Esophagus mucosa (tissue), 1 donor: ENCODE data around the gene SRPK1. TPM values are rescaled to one million over a fixed set of nuclear protein-coding genes. Genes with fewer than 3 reads are reported as not detected.
"Not testable (repeated sequence)": the region's sequence is repeated elsewhere in the genome, so short reads cannot be mapped to it uniquely, and the experiment has no call there.

Experiments
- ATAC-seq: fragments of 200-7000 bp; cut with Tn5 transposase; one replicate; pipeline ENCODE4 v1.9.1; 2020
- total RNA-seq: library from RNA; stranded (reverse); gene quantifications from one replicate; pipeline ENCODE4 v1.2.4, GENCODE V29; 2023
- donor health status: DM: yes; HTN: yes; CAD: no.

Gene SRPK1
- 44.7 TPM for total RNA-seq

DNA sequence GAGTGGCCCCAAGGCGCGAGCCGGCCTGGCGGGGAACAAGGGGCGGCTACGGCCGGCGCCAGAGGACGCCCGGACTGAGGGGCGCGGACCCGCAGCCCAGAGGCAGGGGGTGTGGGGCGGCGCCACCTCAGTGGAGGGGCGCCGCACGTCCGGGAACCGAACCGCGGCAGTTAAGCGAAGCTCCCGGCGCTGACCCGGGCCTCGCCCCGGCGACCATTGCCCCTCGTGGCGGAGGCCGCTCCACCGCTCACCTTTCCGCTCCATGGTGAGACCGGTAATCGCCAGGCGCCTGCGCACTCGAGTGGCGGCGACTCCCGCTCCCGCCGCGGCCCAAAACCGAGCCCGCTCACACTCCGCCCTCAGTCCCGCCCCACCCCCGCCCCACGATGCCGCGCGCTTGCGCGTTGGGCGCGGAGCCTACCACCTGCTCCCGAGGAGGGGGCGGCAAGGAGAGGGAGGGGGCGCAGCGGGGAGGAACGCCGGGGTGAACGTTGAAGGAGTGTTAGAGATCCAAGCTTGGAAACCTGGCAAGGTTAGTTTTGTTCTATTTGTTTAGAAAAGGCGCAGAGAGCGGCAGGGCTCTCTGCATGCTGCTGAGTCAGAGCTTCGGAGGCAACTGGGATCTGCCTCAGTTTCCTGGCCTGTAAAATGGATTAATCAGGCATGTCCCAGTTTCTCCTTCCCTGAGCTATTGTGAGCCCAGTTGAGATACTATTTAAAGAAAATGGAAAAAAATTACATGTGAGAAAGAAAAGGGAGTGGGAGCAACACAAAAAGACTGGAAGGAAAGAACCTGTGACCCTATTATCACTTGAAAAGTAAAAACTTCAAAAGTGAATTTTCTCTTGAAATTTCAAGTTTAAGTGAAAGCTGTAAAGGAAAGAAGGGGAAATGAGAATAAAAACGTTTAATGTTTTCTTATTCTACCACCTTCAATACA, at the start of gene SRPK1:
TSS of gene SRPK1 (minus strand) at position 306 of the 940 bp plus-strand sequence. CDS start at position 264, 42 bp downstream.
- ATAC-seq = peak; percentile 83

DNA sequence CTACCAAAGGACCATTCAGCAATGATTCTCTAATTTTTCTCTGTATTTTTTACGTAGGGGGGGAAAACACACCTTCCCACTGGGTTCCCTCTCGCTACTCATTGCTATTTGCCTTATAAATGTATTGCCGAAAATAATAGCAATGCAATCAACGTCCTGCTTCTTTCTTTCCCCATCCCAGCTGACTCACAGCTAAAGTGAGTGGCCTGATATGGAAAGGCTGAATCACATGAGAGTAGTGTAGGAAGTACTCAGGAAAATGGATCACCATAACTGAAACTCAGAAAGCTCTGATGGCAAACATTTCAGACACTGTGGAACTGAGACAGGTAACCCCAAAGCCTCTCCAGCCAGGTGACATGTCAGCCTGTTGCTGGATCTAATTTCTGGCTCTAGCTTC, 49.3 kb upstream of the SRPK1 start:
- peak; percentile 28 for ATAC-seq

DNA sequence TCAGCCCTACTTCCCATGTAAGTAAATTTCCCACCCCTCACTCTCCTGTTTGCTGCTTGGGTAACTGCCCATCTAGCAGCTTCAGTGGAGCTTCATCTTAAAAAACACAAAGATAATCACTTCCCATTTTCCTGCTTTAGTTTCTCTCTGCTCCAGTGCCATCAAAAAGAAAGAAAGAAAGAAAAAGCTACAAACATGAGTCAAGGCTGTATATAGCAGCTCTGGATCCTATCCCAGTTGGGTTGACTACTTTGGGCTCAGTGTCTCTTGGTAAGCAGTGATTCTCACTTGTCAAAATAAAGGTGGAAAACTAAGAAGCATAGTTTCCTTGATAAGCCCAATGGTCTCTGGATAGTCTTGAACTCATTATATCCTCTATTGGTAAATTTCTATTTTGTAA, 48.7 kb upstream of the SRPK1 start:
- ATAC-seq = no peak

DNA sequence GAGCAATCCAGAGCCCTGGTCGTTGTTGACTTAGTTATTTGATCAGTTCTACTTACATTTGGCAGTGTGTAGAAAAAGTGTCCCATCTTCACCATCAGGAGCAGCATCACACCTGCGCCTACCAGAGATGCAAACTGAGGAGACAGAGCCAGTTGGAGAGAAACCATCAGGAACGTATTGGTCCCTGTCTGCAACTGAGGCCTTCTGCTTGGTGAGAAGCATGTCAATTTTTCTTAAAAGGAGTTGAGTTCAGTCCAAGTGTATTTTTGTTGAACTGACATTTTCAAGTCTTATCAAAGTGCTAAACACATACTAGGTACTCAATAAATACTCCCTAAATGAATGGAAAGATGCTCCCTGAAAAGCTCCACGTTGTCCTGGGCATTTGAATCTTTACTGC, 47.9 kb upstream of the SRPK1 start:
- ATAC-seq = no peak

DNA sequence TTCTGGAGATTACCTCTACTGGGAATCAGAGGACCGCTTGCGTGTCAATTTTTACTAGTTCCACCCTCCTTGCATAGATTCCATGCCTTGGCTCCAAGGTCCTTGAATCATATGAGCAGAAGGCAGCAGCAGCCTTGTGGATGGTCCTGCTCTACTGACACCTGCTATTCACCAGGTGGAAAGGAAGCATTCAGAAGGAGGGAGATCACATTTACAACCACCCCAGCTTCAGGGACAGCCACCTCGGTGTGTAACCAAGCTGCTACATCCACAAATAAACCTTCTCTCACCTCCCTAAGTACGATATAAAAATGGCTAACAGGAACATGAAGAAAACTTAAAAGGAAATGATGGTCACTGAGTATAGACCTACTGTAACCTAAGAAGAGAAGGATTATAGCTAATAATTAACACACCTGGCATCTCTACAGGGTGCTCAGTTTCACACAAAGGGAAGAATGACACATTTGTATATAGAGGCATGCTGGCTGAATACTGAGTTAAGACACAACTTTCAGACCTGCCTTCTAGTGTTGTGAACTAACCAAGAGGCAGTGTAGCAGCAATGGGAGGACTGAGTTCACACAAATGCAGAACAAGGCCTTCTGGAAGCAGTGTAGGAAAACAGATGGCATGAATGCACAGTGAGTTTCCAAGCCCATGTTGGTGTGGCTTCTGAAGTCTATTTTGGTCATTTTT, 46.3 kb upstream of the SRPK1 start:
- ATAC-seq = no peak

DNA sequence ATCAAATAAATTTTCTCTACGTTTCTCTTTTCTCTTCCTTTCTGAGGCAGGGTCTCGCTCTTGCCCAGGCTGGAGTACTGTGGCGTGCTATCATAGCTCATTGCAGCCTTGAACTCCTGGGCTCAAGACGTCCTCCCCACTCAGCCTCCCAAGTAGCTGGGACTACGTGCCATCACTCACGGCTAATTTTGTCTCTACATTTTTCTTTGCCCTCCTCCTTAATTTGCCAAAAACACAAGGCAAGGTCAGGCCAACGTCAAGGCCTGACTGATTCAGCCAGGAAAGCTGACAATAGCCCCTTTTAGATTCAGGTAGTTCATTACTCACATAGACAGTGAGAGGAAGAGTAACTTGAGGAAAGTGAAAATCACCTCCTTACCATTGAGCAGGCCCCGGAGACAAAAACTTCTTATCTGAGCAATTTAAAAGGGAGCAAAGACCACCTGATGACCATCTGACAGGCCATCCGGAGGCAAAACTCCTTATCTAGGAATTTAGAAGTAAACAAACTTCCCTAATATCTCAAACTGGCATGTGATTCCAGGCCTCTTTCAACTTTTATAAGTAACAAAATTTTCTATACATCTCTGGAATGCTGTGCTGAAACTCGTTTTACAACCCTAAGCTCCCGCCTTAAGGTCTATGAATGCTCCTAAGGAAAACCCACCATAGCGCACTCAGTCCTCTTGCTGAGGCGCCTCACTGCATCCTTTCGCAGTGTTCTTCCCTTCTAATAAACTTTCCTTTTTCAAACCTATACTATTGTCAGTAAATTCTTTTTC, 42.1 kb upstream of the SRPK1 start:
- ATAC-seq = no peak

DNA sequence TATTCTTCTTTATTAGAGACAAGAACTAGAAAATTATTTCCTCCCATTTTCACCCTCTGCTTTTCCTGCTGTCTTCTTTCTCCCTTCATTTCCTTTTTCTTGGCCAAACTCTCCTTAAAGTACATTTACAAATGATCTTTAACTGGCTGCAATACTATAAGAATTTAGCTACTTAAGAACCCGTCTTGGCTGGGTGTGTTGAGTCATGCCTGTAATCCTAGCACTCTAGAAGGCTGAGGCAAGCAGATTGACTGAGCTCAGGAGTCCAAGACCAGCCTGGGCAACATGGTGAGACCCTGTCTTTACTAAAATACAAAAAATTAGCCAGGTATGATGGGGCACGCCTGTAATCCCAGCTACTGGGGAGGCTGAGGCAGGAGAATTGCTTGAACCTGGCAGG, 39.3 kb upstream of the SRPK1 start:
- ATAC-seq = no peak

DNA sequence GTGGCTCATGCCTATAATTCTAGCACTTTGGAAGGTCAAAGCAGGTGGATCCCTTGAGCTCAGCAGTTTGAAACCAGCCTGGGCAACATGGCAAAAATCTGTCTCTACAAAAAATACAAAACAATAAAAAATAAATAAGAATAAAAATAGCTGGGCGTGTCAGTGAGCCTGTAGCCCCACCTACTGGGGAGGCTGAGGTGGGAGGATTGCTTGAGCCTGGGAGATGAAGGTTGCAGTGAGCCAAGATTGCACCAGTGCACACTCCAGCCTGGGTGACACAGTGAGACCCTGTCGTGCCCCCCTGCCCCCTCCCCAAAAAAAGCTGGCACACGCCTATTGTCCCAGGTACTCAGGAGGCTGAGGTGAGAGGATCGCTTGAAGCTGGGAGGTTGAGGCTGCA, 35.1 kb upstream of the SRPK1 start:
- no peak for ATAC-seq

GRCh38 chr6:35955521-35955920, 34.6 kb upstream of the SRPK1 start:
- no peak for ATAC-seq

GRCh38 chr6:35955071-35955470, 34.2 kb upstream of the SRPK1 start:
- ATAC-seq = no peak

DNA sequence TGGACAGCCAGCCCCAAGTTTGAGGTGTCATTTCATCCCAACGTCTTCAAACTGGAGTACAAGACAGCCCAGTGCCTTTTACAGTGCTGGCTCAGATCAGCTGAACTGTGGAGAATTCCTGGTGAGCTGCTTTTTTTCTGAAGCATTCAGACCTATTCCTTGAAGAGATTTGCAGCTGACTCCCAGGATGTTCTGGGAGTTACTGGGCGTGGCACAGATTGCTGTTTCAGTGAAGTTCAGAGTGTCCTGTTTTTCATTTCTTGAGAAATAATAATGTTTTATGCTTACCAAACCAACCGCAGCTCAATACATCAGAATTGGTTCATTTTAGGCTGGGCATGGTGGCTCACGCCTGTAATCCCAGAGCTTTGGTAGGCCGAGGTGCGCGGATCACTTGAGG, 33.4 kb upstream of the SRPK1 start:
- no peak for ATAC-seq

GRCh38 chr6:35948725-35949124, 27.8 kb upstream of the SRPK1 start:
- no peak for ATAC-seq

DNA sequence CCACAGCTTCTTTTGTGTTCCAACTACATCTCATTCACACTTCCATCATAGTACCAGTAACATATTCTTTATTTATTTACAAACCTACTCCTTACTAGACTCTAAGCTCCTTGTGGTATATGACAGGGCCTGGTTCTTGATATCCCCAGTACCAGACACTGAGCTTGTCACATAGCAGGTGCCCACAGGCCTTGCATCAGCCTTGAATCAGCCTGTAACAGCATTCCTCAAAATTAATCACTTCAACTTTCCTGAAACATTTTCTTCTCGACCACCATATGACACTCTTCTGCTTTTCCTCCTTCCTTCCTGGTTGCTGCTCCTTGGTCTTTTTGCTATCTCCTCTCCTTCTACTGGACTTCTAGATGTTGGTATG, 24.7 kb upstream of the SRPK1 start:
- ATAC-seq = no peak

DNA sequence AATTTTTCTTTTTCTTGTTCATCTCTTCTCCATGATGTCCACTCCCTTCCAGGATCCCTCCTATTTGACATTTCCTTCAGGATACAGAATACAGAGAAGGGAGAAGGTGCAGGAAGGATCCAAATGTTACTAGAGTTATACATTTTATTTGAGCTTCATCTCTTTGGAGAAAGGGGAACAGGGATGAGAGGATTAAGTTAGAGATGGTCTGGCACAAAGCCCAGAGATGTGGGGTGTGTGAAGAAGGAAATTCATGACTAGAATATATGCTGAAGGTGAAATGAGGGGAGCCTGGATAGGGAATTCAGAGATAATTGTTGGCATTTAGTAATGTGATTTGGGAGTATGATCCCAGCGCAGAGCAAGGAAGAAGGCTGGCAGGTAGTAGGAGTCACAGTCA, 22.5 kb upstream of the SRPK1 start:
- no peak for ATAC-seq

GRCh38 chr6:35942355-35942754, 21.5 kb upstream of the SRPK1 start:
- no peak for ATAC-seq

- ATAC-seq = not testable (repeated sequence)
Measured at GRCh38 chr6:35941170-35941569, 20.3 kb upstream of the SRPK1 start.

DNA sequence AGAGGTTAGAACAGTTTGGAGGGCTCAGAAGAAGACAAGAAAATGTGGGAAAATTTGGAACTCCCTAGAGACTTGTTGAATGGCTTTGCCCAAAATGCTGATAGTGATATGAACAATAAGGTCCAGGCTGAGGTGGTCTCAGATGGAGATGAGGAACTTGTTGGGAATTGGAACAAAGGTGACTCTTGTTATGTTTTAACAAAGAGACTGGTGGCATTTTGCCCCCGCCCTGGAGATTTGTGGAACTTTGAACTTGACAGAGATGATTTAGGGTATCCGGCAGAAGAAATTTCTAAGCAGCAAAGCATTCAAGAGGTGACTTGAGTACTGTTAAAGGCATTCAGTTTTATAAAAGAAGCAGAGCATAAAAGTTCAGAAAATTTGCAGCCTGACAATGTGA, 19.1 kb upstream of the SRPK1 start:
- not testable (repeated sequence) for ATAC-seq

DNA sequence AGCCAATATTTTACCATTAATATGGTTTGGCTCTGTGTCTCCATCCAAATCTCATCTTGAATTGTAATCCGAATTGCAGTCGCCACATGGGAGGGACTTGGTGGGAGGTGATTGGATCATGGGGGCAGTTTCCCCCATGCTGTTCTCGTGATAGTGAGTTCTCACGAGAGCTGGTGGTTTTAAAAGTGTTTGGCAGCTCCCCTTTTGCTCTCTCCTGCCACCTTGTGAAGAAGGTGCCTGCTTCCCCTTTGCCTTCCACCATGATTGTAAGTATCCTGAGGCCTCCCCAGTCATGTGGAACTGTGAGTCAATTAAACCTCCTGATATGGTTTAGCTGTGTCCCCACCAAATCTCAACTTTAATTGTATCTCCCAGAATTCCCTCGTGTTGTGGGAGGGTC, 18.4 kb upstream of the SRPK1 start:
- not testable (repeated sequence) for ATAC-seq

DNA sequence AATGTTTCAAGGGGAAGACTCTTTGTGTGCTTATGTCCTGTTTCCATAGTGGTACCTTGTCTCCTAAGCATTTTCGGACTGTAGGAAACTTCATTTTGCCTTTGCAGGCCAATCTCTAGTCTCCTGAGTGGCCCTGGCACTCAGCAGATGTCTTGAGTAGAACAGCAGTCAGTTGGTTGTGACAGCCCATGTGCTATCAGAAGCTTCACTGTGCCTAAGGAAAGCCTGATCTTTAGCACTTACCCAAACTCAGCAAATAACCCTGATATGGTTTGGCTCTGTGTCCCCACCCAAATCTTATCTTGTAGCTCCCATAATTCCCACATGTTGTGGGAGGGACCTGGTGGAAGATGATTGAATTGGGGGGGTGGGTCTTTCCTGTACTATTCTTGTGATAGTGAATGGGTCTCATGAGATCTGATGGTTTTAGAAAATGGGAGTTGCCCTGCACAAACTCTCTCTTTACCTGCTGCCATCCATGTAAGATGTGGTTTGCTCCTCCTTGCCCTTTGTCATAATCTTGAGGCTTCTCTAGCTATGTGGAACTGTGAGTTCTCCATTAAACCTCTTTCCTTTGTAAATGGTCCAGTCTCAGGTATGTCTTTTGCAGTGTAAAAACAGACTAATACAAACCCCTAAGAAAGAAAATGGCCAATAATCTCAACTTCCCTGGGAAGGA, 15.9 kb upstream of the SRPK1 start:
- ATAC-seq = no peak

- ATAC-seq = no peak
Measured at GRCh38 chr6:35935469-35935868, 14.6 kb upstream of the SRPK1 start.

DNA sequence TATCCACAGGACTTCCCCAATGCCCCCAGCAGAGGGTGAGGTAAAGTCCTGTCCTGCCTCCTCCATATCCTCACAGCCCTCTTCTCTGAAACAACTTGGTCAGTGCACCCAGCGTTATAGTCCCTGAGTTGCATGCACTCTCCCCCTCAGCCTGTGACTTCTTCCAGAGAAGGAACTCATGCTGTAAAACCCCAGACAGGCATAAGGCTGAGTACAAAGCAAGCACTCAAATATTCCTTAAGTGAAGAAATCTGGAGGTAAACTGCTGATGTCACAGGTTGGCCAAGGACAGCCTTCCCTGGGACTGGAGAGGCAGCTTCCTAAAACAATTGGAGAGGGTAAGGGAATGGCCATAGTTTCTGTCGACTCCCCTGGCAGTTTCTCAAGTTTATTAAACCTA, 12.9 kb upstream of the SRPK1 start:
- ATAC-seq = no peak

DNA sequence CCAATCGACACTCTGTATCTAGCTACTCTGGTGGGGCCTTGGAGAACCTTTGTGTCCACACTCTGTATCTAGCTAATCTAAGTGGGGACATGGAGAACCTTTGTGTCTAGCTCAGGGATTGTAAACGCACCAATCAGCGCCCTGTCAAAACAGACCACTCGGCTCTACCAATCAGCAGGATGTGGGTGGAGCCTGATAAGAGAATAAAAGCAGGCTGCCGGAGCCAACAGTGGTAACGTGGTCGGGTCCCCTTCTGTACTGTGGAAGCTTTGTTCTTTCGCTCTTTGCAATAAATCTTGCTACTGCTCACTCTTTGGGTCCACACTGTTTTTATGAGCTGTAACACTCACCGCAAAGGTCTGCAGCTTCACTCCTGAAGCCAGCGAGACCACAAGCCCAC, 11.0 kb upstream of the SRPK1 start:
- ATAC-seq = not testable (repeated sequence)

DNA sequence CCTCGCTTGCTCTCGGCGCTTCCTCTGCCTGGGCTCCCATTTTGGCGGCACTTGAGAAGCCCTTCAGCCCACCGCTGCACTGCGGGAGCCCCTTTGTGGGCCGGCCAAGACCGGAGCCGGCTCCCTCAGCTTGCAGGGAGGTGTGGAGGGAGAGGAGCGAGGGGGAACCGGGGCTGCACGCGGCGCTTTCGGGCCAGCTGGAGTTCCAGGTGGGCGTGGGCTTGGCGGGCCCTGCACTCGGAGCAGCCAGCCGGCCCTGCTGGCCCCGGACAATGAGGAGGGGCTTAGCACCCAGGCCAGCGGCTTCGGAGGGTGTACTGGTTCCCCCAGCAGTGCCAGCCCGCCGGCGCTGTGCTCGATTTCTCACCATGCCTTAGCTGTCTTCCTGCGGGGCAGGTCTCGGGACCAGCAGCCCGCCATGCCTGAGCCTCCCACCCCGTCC, 10.2 kb upstream of the SRPK1 start:
- ATAC-seq = no peak
